Limb (tissue), 2 donors: ENCODE measurements around the gene GALNT14.

Experiments
- DNase-seq, 2 donors: peaks; one replicate each; pipeline ENCODE4 v3.0.0-alpha.2; 2016; ENCODE audit errors: extremely low spot score in 2 of 2

The GALNT14 gene

GRCh38 chr2:31057691-31058090, 80.5 kb downstream of the GALNT14 start:
- DNase-seq: no peak

GRCh38 chr2:31055938-31056337, 82.3 kb downstream of the GALNT14 start:
- no peak for DNase-seq

GRCh38 chr2:31054842-31055388, 83.3 kb downstream of the GALNT14 start:
- DNase-seq: no peak

- DNase-seq: no peak
These were observed 84.1 kb downstream of the GALNT14 start for GRCh38 chr2:31053929-31054782.

- no peak for DNase-seq
These were observed 86.0 kb downstream of the GALNT14 start for GRCh38 chr2:31052284-31052683.

GRCh38 chr2:31051258-31052140, 86.7 kb downstream of the GALNT14 start:
- DNase-seq: no peak

- no peak for DNase-seq
These were observed 88.2 kb downstream of the GALNT14 start for GRCh38 chr2:31049916-31050588.

- no peak for DNase-seq
These were observed 89.0 kb downstream of the GALNT14 start for GRCh38 chr2:31049264-31049663.

- DNase-seq: no peak
These were observed 90.6 kb downstream of the GALNT14 start for GRCh38 chr2:31047599-31047998.

- no peak for DNase-seq
These were observed 99.9 kb downstream of the GALNT14 start for GRCh38 chr2:31038385-31038784.

GRCh38 chr2:31037058-31037457, 101.2 kb downstream of the GALNT14 start:
- no peak for DNase-seq

- DNase-seq: no peak
These were observed 105.2 kb downstream of the GALNT14 start for GRCh38 chr2:31033032-31033431.

- DNase-seq: no peak
These were observed 105.8 kb downstream of the GALNT14 start for GRCh38 chr2:31032475-31032874.

GRCh38 chr2:31031132-31031706, 107.0 kb downstream of the GALNT14 start:
- no peak for DNase-seq

- DNase-seq: no peak
These were observed 109.8 kb downstream of the GALNT14 start for GRCh38 chr2:31028417-31028816.

GRCh38 chr2:31027549-31027948, 110.7 kb downstream of the GALNT14 start:
- no peak for DNase-seq

- no peak for DNase-seq
These were observed 114.7 kb downstream of the GALNT14 start for GRCh38 chr2:31023541-31023940.

- DNase-seq: no peak
These were observed 117.5 kb downstream of the GALNT14 start for GRCh38 chr2:31020713-31021112.

GRCh38 chr2:31018280-31018679, 120.0 kb downstream of the GALNT14 start:
- no peak for DNase-seq

- no peak for DNase-seq
These were observed 121.6 kb downstream of the GALNT14 start for GRCh38 chr2:31016648-31017047.

- no peak for DNase-seq
These were observed 123.7 kb downstream of the GALNT14 start for GRCh38 chr2:31014516-31014915.
